WTC11 (cell line): Measurements from ENCODE around the gene C11orf65.

Source experiments
- AFF4 ChIP-seq: sonication (generic); formaldehyde crosslinking; IDR thresholded peaks from 2 replicates; pipeline ENCODE4 v1.8.1; 2023; ENCODE audit warnings: mild to moderate bottlenecking, missing genetic modification reagents, borderline replicate concordance
- ATF3 ChIP-seq: sonication (generic); formaldehyde crosslinking; conservative IDR thresholded peaks from 2 replicates; pipeline ENCODE4 v1.8.1; 2022; ENCODE audit warnings: mild to moderate bottlenecking, missing genetic modification reagents
- CREM ChIP-seq: sonication (generic); formaldehyde crosslinking; IDR thresholded peaks from 2 replicates; pipeline ENCODE4 v1.8.1; 2022; ENCODE audit warnings: mild to moderate bottlenecking, missing genetic modification reagents, moderate library complexity
- ELF4 ChIP-seq: sonication (generic); formaldehyde crosslinking; IDR thresholded peaks from 2 replicates; pipeline ENCODE4 v1.8.1; 2022; ENCODE audit warnings: low read depth, mild to moderate bottlenecking, moderate library complexity, missing genetic modification reagents
- NFYB ChIP-seq: sonication (generic); formaldehyde crosslinking; conservative IDR thresholded peaks from 2 replicates; pipeline ENCODE4 v1.8.0; 2022; ENCODE audit warnings: low read depth, missing genetic modification reagents
- OVOL2 ChIP-seq: fragments of 250-450 bp; sonication (Bioruptor Pico); IDR thresholded peaks from 2 replicates; pipeline ENCODE4 v1.9.0; 2021; ENCODE audit warnings: mild to moderate bottlenecking, borderline replicate concordance
- SMAD4 ChIP-seq: sonication (generic); formaldehyde crosslinking; IDR thresholded peaks from 2 replicates; pipeline ENCODE4 v1.8.0; 2022; ENCODE audit warnings: mild to moderate bottlenecking, missing genetic modification reagents
- USF2 ChIP-seq: sonication (generic); formaldehyde crosslinking; IDR thresholded peaks from 2 replicates; pipeline ENCODE4 v1.8.1; 2023; ENCODE audit warnings: mild to moderate bottlenecking, missing genetic modification reagents, moderate library complexity
- ZNF512 ChIP-seq: sonication (generic); formaldehyde crosslinking; IDR thresholded peaks from 2 replicates; pipeline ENCODE4 v1.8.1; 2022; ENCODE audit warnings: missing genetic modification reagents, borderline replicate concordance
- TF ChIP-seq, protein P1 (sequence below): fragments of 200-600 bp; IDR thresholded peaks from 2 replicates; pipeline ENCODE4 v1.8.0; 2022; ENCODE audit warnings: antibody characterized with exemption
- TF ChIP-seq, protein P2 (sequence below): sonication (generic); formaldehyde crosslinking; IDR thresholded peaks from 2 replicates; pipeline ENCODE4 v1.8.1; 2022; ENCODE audit warnings: low read depth, missing genetic modification reagents, borderline replicate concordance
- TF ChIP-seq, protein P3 (sequence below): sonication (generic); formaldehyde crosslinking; IDR thresholded peaks from 2 replicates; pipeline ENCODE4 v1.8.0; 2022; ENCODE audit warnings: missing genetic modification reagents
- TF ChIP-seq, protein P4 (sequence below): sonication (generic); formaldehyde crosslinking; IDR thresholded peaks from 2 replicates; pipeline ENCODE4 v1.8.0; 2022; ENCODE audit warnings: mild to moderate bottlenecking, missing genetic modification reagents

- TF ChIP-seq SMAD4 (CRISPR knock-in tag), result no peak
- no peak for TF ChIP-seq ELF4
- no peak for TF ChIP-seq AFF4 (CRISPR knock-in tag)
- TF ChIP-seq ATF3 (CRISPR knock-in tag), result no peak
- TF ChIP-seq, protein P1, sequence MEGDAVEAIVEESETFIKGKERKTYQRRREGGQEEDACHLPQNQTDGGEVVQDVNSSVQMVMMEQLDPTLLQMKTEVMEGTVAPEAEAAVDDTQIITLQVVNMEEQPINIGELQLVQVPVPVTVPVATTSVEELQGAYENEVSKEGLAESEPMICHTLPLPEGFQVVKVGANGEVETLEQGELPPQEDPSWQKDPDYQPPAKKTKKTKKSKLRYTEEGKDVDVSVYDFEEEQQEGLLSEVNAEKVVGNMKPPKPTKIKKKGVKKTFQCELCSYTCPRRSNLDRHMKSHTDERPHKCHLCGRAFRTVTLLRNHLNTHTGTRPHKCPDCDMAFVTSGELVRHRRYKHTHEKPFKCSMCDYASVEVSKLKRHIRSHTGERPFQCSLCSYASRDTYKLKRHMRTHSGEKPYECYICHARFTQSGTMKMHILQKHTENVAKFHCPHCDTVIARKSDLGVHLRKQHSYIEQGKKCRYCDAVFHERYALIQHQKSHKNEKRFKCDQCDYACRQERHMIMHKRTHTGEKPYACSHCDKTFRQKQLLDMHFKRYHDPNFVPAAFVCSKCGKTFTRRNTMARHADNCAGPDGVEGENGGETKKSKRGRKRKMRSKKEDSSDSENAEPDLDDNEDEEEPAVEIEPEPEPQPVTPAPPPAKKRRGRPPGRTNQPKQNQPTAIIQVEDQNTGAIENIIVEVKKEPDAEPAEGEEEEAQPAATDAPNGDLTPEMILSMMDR, result no peak
- no peak for TF ChIP-seq USF2 (CRISPR knock-in tag)
- no peak for TF ChIP-seq OVOL2 (CRISPR knock-in tag)
- TF ChIP-seq, protein P2, sequence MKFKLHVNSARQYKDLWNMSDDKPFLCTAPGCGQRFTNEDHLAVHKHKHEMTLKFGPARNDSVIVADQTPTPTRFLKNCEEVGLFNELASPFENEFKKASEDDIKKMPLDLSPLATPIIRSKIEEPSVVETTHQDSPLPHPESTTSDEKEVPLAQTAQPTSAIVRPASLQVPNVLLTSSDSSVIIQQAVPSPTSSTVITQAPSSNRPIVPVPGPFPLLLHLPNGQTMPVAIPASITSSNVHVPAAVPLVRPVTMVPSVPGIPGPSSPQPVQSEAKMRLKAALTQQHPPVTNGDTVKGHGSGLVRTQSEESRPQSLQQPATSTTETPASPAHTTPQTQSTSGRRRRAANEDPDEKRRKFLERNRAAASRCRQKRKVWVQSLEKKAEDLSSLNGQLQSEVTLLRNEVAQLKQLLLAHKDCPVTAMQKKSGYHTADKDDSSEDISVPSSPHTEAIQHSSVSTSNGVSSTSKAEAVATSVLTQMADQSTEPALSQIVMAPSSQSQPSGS (CRISPR knock-in tag), result no peak
- TF ChIP-seq, protein P3, sequence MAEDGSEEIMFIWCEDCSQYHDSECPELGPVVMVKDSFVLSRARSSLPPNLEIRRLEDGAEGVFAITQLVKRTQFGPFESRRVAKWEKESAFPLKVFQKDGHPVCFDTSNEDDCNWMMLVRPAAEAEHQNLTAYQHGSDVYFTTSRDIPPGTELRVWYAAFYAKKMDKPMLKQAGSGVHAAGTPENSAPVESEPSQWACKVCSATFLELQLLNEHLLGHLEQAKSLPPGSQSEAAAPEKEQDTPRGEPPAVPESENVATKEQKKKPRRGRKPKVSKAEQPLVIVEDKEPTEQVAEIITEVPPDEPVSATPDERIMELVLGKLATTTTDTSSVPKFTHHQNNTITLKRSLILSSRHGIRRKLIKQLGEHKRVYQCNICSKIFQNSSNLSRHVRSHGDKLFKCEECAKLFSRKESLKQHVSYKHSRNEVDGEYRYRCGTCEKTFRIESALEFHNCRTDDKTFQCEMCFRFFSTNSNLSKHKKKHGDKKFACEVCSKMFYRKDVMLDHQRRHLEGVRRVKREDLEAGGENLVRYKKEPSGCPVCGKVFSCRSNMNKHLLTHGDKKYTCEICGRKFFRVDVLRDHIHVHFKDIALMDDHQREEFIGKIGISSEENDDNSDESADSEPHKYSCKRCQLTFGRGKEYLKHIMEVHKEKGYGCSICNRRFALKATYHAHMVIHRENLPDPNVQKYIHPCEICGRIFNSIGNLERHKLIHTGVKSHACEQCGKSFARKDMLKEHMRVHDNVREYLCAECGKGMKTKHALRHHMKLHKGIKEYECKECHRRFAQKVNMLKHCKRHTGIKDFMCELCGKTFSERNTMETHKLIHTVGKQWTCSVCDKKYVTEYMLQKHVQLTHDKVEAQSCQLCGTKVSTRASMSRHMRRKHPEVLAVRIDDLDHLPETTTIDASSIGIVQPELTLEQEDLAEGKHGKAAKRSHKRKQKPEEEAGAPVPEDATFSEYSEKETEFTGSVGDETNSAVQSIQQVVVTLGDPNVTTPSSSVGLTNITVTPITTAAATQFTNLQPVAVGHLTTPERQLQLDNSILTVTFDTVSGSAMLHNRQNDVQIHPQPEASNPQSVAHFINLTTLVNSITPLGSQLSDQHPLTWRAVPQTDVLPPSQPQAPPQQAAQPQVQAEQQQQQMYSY, result no peak
- no peak for TF ChIP-seq NFYB (CRISPR knock-in tag)
- no peak for TF ChIP-seq ZNF512 (CRISPR knock-in tag)
- TF ChIP-seq, protein P4, sequence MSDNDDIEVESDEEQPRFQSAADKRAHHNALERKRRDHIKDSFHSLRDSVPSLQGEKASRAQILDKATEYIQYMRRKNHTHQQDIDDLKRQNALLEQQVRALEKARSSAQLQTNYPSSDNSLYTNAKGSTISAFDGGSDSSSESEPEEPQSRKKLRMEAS (CRISPR knock-in tag), result peak; percentile 43; the same call in 1 of the 2 replicates
- peak; percentile 96 for TF ChIP-seq CREM (CRISPR knock-in tag)
Observed at GRCh38 chr11:108467091-108467823, at the start of gene C11orf65.
